GM11168 (cell line): ENCODE results near the gene P2RY6.

Source experiments
- in situ Hi-C: fragments of 300-500 bp; cut with MboI; formaldehyde crosslinking; loops from one replicate; pipeline ENCODE4 v1.12.0; 2022; ENCODE audit warnings: low sequenced_read_pairs; ENCODE audit not compliant: unreplicated experiment

The P2RY6 gene

DNA sequence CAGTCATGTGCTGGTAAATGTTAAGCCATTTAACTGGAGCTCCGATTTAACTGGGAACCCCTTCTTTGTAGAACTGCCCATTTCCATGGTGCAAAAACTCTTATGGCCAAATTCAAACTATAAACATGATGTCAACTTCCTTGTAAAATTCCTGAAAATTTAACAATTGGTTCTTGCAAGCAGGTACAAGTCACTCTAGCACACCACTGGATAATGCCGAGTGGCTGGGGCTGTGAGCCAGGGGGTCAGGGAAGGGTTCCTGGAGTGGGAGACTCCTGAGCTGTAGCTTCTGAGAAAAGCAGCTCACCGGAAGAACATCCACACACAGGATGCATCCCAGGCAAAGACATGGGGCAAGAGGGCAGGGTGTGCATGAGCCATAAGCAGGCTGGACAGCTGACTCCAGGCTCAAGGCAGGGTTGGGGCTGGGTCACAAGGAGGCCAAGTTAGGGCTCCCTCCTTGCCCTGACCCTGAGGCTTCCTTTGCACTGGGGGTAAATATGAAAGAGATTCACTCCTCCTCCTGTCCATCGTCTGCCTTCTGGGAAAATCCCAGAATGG is 35.9 kb upstream of the P2RY6 start:
- in situ Hi-C loops: no loop called here

DNA sequence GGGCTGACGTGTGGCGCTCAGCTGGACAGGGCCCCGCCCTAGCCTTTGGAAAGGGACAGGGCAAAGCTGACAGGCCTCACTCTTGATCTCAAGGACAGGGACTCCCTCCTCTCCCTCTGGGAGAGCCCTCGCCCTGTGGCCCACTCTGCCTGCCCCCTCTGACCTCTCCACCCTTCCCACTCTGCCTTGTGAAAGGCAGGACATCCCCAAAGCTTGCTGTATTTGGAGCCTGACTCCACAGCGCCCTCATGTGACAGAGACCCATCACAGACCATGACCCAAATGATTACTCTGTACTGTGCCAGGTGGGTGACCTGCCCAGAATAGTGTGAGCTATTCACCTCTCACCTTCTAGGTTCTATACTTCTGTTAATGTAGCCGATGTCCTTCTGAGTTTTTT is 35.3 kb upstream of the P2RY6 start:
- in situ Hi-C loops: no loop called here

GRCh38 chr11:73237471-73238290 is 34.5 kb upstream of the P2RY6 start:
- in situ Hi-C loops: no loop called here

DNA sequence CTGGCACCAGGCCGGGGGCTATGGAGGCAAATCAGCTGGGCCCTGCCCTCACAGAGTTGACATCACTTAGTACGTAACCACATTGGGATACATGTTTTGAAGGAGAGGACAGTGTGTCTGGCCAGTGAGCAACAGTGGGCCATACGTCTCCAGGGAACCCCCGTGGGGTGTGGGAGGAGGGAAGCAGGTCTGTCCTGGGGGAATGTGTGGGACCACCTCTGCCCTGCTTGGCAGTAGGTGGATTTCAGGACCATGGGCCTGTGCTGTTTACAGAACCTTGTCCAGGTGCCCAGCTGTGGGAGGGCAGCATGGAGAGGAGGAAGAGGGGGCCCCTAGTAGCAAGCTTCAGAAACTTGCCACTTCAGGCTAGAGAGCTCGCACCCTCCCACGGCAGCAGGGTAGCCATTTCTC is 33.0 kb upstream of the P2RY6 start:
- in situ Hi-C loops: no loop called here

DNA sequence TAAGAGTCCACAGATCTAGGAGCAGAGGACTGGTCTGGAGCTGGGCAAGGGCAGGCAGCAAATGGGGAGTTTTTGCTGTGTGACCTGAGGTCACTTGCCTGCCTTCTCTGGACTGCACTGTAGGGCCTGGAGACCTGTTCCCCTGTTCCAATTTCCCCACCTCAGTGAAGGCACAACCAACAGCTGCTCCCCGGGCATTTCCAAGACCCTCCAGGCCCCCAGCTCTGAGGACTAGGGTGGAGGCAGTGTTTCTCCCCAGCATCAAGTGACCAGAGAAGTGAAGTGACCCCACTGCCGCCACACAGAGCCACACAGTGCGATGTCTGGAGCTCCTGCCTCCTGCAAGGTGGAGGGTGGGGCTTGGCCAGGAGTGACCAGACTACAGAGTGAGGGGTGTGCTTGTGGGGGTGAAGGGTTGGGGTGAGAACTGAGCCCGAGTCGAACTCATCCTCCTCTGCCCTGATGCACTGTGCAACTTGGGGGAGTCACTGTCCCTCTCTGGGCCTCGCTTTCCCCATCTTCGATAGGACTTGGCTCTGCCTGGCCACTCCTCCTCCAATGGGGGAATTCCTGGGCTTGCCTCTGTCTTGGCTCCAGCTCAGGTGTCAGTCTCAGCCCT is 32.5 kb upstream of the P2RY6 start:
- in situ Hi-C loops: loop anchor here (5.0 kb wide), 1 partner anchor 52 kb away; no protein-coding TSS in a partner anchor

GRCh38 chr11:73240190-73240781 is 31.9 kb upstream of the P2RY6 start:
- in situ Hi-C loops: loop anchor here (5.0 kb wide), 1 partner anchor 53 kb away; no protein-coding TSS in a partner anchor

DNA sequence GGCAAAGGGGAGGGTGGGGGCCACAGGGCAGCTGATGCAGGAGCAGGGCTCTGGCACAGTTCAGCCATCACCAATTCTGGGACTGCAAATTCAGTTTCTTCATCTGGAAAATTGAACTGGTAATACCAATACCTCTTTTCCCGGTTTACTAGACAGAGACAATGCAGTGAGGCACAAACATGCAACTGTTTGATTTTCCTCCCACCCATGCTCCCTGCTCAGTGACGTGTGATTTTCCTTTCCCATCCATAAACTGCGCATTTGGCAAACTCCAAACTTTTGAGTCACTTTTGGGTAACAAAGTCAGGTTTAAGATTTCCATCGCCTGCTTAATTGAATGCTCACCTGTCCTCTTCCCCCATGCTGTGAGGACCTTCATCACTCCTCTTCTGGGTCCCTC is 30.8 kb upstream of the P2RY6 start:
- in situ Hi-C loops: loop anchor here (5.0 kb wide), 1 partner anchor 54 kb away; no protein-coding TSS in a partner anchor

- in situ Hi-C loops: loop anchor here (5.0 kb wide), 1 partner anchor 55 kb away; no protein-coding TSS in a partner anchor
Observed at GRCh38 chr11:73242251-73243092, 29.7 kb upstream of the P2RY6 start.

DNA sequence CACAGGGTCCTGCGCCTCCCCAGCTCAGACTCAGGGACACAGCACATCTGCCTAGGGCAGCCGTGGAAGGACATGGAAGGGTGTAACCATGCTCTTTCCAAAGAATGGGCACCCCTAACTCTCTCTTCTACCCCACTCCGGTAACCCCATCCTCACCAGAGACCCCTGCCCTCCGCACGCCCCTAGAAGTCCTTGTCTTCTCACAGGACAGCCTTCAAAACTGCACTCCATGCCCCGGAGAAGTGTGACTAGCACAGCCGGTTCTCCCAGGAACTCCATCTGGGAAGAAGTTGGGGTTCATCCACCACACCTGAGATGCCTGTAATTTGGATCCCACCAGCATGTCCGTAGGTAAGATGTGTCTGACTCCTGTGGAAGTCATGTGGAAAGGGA is 29.0 kb upstream of the P2RY6 start:
- in situ Hi-C loops: loop anchor here (5.0 kb wide), 1 partner anchor 56 kb away; no protein-coding TSS in a partner anchor

GRCh38 chr11:73244589-73245240 is 27.4 kb upstream of the P2RY6 start:
- in situ Hi-C loops: loop anchor here (5.0 kb wide), 1 partner anchor 57 kb away; no protein-coding TSS in a partner anchor

GRCh38 chr11:73245461-73245860 is 26.7 kb upstream of the P2RY6 start:
- in situ Hi-C loops: no loop called here

- in situ Hi-C loops: no loop called here
Observed at GRCh38 chr11:73246303-73246702, 25.8 kb upstream of the P2RY6 start.

DNA sequence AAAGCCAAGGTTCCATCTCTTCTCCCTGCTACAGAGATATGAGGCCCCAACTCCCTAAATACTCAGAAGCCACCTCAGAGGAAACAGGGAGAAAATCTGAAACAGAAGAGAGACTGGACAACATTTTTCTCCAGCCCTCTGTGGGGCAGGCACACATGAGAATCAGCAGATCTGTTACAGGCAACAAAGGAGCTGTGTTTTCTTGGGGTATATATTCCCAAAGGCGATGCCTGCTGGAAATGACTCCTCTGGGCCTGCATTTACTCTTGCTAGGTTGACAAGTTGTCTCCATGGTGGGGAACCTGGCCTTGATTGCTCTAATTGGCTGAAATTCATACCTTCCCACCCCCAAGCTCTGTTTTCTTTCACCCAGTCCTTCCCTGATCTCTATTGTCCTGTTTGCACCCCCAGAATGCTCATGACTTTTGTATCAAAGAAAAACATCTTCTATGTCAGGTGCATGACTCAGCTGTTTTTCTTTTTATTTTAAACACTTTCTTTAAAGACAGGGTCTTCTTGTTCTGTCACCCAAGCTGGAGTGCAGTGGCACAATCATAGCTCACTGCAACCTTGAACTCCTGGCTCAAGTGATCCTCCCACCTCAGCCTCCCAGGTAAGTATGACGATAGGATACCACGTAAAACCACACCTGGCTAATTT is 23.5 kb upstream of the P2RY6 start:
- in situ Hi-C loops: no loop called here

DNA sequence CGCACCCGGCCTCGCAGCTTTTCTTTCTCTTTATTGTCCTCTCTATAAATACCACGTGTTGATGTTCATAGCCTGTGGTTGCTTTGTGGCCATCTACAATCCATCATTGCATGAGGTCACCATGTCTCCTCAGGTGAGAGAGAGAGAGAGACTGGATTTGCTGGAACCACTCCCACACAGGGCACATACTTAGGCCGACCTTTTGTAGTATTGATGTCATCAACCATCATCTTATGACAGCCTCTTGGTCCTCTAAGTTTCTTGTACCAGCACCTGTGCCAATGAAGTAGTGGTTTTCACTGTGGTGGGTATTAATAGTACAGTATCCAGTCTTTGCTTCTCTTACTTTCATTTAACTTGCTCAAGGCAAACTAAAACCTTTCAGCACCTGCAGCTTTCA is 22.8 kb upstream of the P2RY6 start:
- in situ Hi-C loops: no loop called here

DNA sequence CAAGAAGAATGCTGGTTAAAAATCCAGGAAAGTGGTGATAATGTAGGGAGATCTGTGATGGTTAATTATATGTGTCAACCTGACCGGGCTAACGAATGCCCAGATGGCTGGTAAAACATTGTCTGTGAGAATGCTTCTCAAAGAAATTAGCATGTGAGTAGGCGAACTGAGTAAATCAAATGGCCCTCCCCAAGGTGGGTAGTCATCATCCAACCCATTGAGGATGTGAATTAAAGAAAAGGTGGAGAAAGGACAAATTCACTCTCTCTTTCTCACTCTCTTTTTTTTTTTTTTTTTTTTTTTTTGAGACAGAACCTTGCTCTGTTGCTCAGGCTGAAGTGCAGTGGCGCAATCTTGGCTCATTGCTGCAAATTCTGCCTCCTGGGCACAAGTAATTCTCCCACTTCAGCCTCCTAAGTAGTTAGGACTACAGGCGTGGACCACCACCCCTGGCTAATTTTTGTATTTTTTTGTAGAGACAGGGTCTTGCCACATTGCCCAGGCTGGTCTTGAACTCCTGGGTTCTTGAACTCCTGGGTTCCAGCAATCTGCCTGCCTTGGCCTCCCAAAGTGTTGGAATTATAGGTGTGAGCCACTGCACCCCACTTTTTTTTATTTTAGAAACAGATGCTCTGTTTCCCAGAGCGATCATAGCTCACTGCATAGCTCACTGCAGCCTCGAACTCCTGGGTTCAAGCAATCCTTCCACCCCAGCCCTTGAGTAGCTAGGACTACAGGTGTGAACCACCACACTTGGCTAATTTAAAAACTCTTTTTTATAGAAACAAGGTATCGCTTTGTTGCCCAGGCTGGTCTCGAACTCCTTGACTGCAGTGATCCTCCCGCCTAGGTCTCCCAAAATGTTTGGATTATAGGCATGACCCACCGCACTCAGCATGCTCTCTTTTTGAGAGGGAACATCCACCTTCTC is 22.0 kb upstream of the P2RY6 start:
- in situ Hi-C loops: no loop called here

- in situ Hi-C loops: no loop called here
Observed at GRCh38 chr11:73252577-73253191, 19.5 kb upstream of the P2RY6 start.

DNA sequence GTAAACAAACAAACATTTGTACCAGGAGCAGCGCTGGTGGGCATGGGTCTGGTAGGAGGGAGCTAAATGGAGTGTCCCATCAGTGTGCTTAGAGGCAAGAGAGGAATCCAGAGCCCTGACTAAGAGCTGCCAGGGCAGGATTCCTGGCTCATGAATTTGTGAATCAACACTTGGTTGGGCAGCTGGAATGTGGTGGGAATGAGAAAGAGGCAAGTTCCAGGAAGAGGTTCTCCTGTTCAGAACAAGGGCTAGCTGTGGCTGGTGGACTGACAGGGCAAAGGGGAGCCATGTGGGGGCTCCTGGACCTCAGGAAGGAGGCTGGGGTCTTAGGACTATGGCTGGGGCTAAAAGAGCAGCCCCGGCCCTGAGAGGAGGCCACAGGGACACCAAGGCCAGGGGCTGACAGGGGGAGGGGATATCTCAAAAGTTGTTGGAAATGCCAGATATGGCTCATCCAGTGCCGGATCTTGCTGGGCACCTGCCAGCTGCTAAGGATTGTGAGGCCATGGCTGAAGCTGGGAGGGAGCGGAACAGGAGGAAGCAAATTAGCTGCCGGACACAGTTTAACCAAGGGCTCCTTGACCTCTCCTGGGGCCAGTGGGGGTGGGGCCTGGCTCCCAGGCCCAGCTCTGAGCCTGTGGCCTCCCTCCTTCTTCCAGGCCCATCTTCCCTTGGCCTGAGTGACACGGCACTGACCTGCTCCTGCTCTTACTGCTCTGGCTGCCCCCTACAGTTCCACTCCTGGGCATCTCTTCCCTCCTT is 14.6 kb upstream of the P2RY6 start:
- in situ Hi-C loops: no loop called here
